Fibroblast of the aortic adventitia (primary cell): ENCODE results near the gene BNC2. TPM values are rescaled to one million over a fixed set of nuclear protein-coding genes. Genes with fewer than 3 reads are reported as not detected.

Source experiments
- DNase-seq: peaks from one replicate; pipeline ENCODE4 v3.0.0-alpha.2; 2010; ENCODE audit warnings: low read depth
- H3K4me3 ChIP-seq: 2 replicates; pipeline ENCODE4 v1.5.1; 2011; ENCODE audit warnings: low read depth, mild to moderate bottlenecking, control low read depth, low read length, moderate library complexity
- total RNA-seq: library from RNA; depleted of rRNA; stranded (reverse); fragments of >200 nt; gene quantifications from 2 replicates; pipeline ENCODE4 v1.2.3, GENCODE V29; 2012; ENCODE audit warnings: low replicate concordance
- TF ChIP-seq, protein P1 (sequence below): IDR thresholded peaks from 2 replicates; pipeline ENCODE4 v1.5.1; 2011; ENCODE audit warnings: mild to moderate bottlenecking, low read length, control low read depth, inconsistent platforms; ENCODE audit not compliant: insufficient read depth

Gene BNC2
- total RNA-seq, 1 donor, result 53.3 TPM

DNA sequence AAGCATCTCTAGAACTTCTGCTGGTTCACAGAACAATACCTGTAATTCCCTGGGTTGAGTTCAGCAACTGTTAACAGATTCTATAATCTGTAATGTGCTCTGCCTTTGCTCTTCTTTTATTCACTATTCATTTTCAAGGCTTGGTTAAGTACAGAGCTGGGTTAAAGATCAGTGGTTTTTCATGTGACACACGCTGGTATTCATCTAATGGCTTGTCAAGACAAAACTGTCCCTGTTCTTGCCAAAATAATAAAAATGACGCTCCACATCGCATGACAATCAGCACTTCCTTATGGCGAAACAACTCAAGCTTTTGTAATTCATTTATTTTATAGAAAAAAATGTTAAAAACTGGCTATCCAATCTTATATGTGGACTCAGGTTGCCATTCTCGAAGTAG, 137.9 kb downstream of the BNC2 start:
- H3K4me3 ChIP-seq, result no peak overlapping the region
- no peak for DNase-seq
- TF ChIP-seq, protein P1, sequence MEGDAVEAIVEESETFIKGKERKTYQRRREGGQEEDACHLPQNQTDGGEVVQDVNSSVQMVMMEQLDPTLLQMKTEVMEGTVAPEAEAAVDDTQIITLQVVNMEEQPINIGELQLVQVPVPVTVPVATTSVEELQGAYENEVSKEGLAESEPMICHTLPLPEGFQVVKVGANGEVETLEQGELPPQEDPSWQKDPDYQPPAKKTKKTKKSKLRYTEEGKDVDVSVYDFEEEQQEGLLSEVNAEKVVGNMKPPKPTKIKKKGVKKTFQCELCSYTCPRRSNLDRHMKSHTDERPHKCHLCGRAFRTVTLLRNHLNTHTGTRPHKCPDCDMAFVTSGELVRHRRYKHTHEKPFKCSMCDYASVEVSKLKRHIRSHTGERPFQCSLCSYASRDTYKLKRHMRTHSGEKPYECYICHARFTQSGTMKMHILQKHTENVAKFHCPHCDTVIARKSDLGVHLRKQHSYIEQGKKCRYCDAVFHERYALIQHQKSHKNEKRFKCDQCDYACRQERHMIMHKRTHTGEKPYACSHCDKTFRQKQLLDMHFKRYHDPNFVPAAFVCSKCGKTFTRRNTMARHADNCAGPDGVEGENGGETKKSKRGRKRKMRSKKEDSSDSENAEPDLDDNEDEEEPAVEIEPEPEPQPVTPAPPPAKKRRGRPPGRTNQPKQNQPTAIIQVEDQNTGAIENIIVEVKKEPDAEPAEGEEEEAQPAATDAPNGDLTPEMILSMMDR, result no peak

DNA sequence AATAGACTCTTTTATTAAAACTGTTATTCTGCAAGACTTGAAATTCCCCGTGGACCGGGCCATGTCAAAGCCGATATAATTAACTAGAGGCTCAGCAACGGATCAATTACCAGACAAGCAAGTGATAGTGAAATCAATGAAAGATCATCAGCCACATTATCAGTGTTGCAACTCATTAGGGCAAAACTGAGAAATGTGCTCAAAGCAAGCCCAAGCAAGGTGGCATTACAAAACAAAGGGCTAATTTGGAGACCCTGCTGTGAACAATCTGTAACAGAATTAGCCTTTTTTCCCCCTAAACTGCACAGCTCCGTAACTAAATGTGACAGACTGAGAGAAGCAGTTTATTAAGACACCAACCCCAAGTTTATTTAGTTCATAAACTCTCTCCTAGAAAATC, 140.3 kb downstream of the BNC2 start:
- TF ChIP-seq, protein P1, result no peak
- no peak overlapping the region for H3K4me3 ChIP-seq
- no peak for DNase-seq

DNA sequence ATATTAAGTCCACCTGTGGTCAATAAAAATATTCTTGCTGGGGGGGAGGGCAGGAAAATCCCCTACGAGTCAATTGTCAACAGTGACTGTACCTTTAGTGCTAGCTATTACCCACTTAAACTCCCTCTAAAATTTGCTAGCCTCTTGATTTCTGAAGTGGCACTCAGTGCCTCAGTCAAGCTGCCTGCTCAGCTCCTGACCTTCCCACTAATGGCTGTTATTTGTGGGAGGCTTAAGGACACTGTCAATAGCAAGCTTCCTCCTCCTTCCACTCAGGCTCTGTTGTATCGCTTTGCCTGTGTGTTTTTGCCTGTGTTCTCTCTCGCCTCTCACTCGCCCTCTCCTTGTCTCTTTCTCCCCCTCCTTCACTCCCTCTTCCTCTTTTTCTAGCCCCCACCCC, 140.8 kb downstream of the BNC2 start:
- peak overlapping the region; percentile 6 for H3K4me3 ChIP-seq
- DNase-seq, result no peak
- TF ChIP-seq, protein P1, result no peak

DNA sequence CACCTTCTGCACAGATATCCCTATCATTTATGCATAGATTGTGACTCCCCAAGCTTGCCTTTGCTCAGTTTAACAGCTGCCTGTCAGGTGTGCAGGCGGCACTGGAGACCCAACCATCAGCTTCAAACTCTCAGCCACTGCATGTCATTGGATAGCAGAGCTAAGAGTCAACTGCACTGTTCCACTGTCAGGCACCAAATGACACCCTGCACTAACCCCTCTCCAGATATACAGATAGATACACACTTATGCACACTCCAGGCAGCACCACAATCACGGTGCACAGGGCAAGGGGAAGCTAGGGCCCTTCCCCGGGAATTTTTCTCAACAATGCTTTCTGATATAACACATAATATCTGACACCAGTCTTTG, 142.3 kb downstream of the BNC2 start:
- TF ChIP-seq, protein P1, result no peak
- peak overlapping the region; percentile 82 for H3K4me3 ChIP-seq
- no peak for DNase-seq

DNA sequence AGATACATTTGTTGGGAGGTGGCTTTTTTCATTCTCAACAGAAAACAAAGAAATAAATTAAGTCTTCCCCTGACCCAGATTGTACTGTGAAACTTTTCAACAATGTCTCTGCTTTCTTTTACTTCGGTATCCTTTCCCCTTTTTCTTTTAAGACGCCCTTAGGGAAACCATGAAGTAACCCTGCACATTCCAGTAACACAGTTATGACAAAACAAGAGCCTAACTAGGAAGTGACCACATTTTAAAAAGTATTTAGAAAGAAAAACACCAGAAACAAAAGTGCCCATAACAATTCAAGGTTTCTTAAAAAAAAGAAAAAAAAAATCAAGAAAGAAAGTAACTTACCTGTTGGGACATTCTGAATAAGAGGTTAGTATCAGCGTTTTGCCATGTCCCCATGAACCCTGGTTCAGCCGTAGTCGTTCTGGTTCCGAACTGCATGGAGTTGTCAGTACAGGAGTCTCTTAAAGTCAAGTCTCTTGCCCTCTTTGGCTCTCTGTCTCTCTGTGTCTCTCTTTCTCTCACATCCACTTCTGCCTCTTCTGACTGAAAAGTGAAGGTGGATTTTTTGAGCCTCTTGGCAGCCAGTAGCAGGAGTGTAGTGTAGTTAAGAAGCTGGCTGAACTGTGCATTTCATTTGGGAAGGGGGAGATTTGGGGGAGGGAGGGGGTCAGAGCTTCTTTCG, 142.9 kb downstream of the BNC2 start:
- DNase-seq, result peak; percentile 59
- H3K4me3 ChIP-seq, result peak overlapping the region; percentile 82
- TF ChIP-seq, protein P1, result no peak

DNA sequence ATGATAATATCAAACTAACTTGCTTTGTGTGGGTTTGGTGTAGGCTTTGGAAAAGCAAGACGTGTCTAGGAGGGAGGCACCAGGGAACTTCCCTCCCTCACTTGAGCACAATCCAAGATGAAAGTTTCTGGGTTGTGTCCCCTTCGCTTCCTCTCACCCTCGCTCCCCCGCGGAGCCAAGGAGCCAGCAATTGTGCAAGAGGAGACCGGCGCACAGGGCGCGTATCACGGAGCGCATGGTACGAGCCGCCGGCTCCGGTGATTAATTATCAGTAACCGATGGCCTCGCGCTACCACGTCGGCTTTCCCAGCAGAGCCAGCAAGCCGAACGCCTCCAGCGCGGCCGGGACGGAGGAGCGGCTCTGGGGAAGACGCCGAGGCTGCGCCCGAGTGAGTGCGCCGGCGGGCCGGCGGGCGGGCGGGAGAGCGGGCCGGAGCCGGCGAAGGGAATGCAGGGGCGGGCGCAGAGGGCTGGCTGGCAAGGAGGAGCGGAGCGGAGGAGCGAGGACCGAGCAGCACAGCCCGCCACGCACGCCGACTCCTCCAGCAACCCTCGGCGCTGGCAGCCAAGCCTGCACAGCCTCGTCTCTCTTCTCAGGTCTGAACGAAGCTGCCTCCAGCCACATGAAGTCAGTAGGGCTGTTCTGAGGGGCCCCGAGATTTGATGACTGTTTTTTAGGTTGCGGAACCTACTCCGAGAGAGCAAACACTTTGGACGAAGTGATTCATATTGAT, 143.6 kb downstream of the BNC2 start:
- H3K4me3 ChIP-seq, result peak overlapping the region; percentile 82
- peak; percentile 93 for DNase-seq
- TF ChIP-seq, protein P1, result no peak

DNA sequence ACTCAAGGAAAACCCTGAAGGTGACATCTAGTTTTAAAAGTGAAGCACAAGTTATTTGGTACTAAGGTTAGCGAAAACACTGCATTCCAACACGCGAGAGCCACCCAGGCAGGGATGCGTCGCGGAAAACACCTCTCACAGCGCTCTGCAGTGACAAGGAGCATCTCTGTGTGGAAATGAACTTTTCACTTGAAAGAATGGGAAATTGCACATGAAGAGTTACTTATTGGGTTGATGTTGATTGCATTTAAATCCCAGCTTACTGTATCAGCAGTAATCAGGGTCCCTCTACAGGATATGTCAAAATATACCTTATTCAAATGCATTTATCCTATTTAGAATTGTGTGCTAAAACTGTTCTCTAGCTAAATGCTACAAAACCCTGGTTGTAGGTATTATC, 144.4 kb downstream of the BNC2 start:
- TF ChIP-seq, protein P1, result peak; percentile 27
- DNase-seq, result peak; percentile 74
- H3K4me3 ChIP-seq, result peak overlapping the region; percentile 82
